ENCODE measurements around the gene IL1F10. TPM values are rescaled to one million over a fixed set of nuclear protein-coding genes. Genes with fewer than 3 reads are reported as not detected.

IL1F10 gene
- total and polyA plus RNA-seq, 2 of the 13 experiments (the other 11 are each of a cell fraction or from before 2014, with no cell fraction given) = not detected

DNA sequence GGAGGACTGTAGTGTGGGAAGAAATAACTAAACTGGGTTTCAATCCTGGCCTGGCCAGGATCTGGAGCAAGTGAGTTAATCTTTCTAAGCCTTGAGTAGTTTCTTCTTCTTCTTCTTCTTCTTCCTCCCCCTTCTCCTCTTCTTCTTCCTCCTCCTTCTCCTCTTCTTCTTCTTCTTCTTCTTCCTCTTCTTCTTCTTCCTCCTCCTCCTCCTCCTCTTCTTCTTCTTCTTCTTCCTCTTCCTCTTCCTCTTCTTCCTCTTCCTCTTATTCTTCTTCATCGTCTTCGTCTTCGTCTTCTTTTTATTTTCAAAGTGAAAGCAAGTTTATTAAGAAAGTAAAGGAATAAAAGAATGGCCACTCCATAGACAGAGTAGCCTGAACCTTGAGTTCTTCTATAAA lies 53.1 kb downstream of the IL1F10 start:
- TF ChIP-seq NCOA1 (CRISPR knock-in tag; IDR thresholded peaks at IDR 0.05) (no peak), ZNF383 (CRISPR knock-in tag; IDR thresholded peaks at IDR 0.05; ENCODE audit: borderline replicate concordance) (no peak), ZNF75D (CRISPR knock-in tag; IDR thresholded peaks at IDR 0.05; ENCODE audit: borderline replicate concordance) (no peak), NFRKB (IDR thresholded peaks at IDR 0.05) (no peak)
- TF ChIP-seq, protein P1, sequence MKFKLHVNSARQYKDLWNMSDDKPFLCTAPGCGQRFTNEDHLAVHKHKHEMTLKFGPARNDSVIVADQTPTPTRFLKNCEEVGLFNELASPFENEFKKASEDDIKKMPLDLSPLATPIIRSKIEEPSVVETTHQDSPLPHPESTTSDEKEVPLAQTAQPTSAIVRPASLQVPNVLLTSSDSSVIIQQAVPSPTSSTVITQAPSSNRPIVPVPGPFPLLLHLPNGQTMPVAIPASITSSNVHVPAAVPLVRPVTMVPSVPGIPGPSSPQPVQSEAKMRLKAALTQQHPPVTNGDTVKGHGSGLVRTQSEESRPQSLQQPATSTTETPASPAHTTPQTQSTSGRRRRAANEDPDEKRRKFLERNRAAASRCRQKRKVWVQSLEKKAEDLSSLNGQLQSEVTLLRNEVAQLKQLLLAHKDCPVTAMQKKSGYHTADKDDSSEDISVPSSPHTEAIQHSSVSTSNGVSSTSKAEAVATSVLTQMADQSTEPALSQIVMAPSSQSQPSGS (CRISPR knock-in tag; IDR thresholded peaks at IDR 0.05) = no peak
- TF ChIP-seq, protein P2, sequence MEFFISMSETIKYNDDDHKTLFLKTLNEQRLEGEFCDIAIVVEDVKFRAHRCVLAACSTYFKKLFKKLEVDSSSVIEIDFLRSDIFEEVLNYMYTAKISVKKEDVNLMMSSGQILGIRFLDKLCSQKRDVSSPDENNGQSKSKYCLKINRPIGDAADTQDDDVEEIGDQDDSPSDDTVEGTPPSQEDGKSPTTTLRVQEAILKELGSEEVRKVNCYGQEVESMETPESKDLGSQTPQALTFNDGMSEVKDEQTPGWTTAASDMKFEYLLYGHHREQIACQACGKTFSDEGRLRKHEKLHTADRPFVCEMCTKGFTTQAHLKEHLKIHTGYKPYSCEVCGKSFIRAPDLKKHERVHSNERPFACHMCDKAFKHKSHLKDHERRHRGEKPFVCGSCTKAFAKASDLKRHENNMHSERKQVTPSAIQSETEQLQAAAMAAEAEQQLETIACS (CRISPR knock-in tag; IDR thresholded peaks at IDR 0.05) = no peak
- TF ChIP-seq, protein P3, sequence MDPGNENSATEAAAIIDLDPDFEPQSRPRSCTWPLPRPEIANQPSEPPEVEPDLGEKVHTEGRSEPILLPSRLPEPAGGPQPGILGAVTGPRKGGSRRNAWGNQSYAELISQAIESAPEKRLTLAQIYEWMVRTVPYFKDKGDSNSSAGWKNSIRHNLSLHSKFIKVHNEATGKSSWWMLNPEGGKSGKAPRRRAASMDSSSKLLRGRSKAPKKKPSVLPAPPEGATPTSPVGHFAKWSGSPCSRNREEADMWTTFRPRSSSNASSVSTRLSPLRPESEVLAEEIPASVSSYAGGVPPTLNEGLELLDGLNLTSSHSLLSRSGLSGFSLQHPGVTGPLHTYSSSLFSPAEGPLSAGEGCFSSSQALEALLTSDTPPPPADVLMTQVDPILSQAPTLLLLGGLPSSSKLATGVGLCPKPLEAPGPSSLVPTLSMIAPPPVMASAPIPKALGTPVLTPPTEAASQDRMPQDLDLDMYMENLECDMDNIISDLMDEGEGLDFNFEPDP (CRISPR knock-in tag; conservative IDR thresholded peaks at IDR 0.05) = no peak
- Histone ChIP-seq H3K9ac (ENCODE audit: insufficient read depth, low read depth, low read length) (no peak overlapping the region), H3K36me3 (replicated peaks in 1 of 2; ENCODE audit: control insufficient read depth in 1 of 2, insufficient read depth in 2 of 2, low read length in 2 of 2) (no peaks in the 10 kb centered on the region), H4K20me1 (ENCODE audit: insufficient read depth, low read length) (no peaks in the 10 kb centered on the region), H3K4me2 (ENCODE audit: low read depth, low read length) (no peak overlapping the region), H3K27ac (ENCODE audit: extremely low read length, insufficient read depth, low read length) (no peak overlapping the region), H3K79me2 (ENCODE audit: insufficient read depth, low read length) (no peaks in the 10 kb centered on the region), H2AFZ (ENCODE audit: low read length) (no peak overlapping the region), H3K9me3 (ENCODE audit: low read length) (no peaks in the 10 kb centered on the region), H3K27me3 (ENCODE audit: control insufficient read depth in 1 of 2, insufficient read depth in 2 of 2, low read length in 2 of 2) (peaks cover 0 to 29% of the 10 kb centered on the region in 2 experiments; a peak in 4 of 5 replicates), H3K4me3 (replicated peaks in 1 of 3; ENCODE audit: insufficient read depth in 1 of 3, low read depth in 2 of 3, low read length in 3 of 3) (no peak overlapping the region), H3K4me1 (ENCODE audit: insufficient read depth, low read length) (peaks cover 54% of the 10 kb centered on the region)
- intact Hi-C loops (cut with micrococcal nuclease; ENCODE audit: unreplicated experiment) = no loop called here
- ATAC-seq = no peak
- WGBS (ENCODE audit: low lambda C conversion rate) = 24% methylated on average over 3 of the region's 3 CpGs
- in situ Hi-C loops (cut with HindIII; ENCODE audit: extremely low pct_ligation_motif_present, low pct_unique_long_range_greater_than_20kb) = no loop called here
- DNase-seq (ENCODE audit: low spot score) = no peak
- no peak for FAIRE-seq
- no TSS peak for BruUV-seq (replicated peaks)
- ChIA-PET POLR2A (no interaction called here), CTCF (ENCODE audit: low intra/inter-chr PET ratio, low total read pairs) (no interaction called here)

Data from HepG2 (cell line).